ENCODE measurements around the gene CARD10.

DNA sequence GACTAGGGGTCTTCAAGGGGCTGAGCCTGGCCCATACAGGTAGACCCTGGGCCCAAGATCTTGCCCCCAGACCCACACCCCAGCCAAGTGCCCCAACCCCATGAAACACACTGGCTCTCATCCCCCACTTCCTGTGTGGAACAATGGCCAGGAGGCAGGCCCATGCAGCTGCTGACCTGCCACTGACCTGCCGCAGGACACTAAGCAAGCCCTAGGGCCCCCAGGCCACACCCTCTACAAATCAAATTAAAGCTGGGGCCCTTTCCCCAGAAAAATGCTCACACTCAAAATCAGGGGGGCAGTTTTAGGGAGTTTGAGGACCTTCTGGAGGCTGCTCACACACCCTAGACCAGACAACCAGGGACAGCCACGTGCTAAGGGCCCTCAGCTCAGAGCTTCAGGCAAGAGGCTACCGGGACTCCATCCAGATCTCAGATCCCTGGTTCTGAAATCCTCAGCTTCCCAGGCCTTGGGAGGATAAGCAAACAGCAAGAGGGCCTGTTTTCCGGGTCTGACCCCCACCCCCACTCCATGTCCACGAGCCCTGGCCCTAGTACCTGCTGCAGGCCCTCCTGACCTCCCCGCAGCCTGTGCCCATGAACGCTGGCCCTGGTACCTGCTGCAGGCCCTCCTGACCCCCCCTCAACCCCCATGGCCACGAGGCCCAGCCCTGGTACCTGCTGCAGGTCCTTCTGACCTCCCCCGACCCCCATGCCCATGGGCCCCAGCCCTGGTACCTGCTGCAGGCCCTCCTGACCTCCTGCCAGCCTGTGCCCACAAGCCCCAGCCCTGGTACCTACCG lies 10.0 kb downstream of the CARD10 start:
- TF ChIP-seq, protein P1, sequence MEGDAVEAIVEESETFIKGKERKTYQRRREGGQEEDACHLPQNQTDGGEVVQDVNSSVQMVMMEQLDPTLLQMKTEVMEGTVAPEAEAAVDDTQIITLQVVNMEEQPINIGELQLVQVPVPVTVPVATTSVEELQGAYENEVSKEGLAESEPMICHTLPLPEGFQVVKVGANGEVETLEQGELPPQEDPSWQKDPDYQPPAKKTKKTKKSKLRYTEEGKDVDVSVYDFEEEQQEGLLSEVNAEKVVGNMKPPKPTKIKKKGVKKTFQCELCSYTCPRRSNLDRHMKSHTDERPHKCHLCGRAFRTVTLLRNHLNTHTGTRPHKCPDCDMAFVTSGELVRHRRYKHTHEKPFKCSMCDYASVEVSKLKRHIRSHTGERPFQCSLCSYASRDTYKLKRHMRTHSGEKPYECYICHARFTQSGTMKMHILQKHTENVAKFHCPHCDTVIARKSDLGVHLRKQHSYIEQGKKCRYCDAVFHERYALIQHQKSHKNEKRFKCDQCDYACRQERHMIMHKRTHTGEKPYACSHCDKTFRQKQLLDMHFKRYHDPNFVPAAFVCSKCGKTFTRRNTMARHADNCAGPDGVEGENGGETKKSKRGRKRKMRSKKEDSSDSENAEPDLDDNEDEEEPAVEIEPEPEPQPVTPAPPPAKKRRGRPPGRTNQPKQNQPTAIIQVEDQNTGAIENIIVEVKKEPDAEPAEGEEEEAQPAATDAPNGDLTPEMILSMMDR (optimal IDR thresholded peaks at IDR 0.05 in 1 of 3, IDR thresholded peaks at IDR 0.05 in 1 of 3, conservative IDR thresholded peaks at IDR 0.05 in 1 of 3; ENCODE audit: extremely low read depth in 1 of 3, insufficient read depth in 2 of 3, low read length in 3 of 3), result no peak
- TF ChIP-seq EZH2 (IDR thresholded peaks at IDR 0.05; ENCODE audit: low read length), result no peak

Measured in keratinocyte (primary cell).